HG03442 (cell line): Measurements from ENCODE around the gene KIF5A.

Experiments used
- ATAC-seq: cut with Tn5 transposase; IDR thresholded peaks from one replicate; pipeline ENCODE4 v1.9.1; 2021; ENCODE audit warnings: mild to moderate bottlenecking, moderate library complexity; ENCODE audit not compliant: unreplicated experiment

KIF5A gene

GRCh38 chr12:57519796-57520052 lies 30.1 kb upstream of the KIF5A start:
- ATAC-seq: no peak

GRCh38 chr12:57520053-57520818 lies 29.6 kb upstream of the KIF5A start, which contains the start of gene DDIT3:
Gene DDIT3, minus strand, starts transcription at chr12:57520514. Its CDS starts 3,108 bp downstream, at chr12:57517406.
- peak; percentile 66 for ATAC-seq

- ATAC-seq: no peak
These were observed 28.3 kb upstream of the KIF5A start for GRCh38 chr12:57521525-57522010.

- peak; percentile 36 for ATAC-seq
These were observed 27.6 kb upstream of the KIF5A start, which contains the start of gene MBD6 for GRCh38 chr12:57522011-57522886. Gene MBD6, plus strand, starts transcription at chr12:57522824. Its CDS starts 1,480 bp downstream, at chr12:57524304.

- ATAC-seq: no peak
These were observed 26.7 kb upstream of the KIF5A start for GRCh38 chr12:57522887-57523705.

- no peak for ATAC-seq
These were observed 25.9 kb upstream of the KIF5A start for GRCh38 chr12:57523706-57524614.

- ATAC-seq: no peak
These were observed 24.8 kb upstream of the KIF5A start for GRCh38 chr12:57524814-57525614.

GRCh38 chr12:57525615-57526383 lies 24.0 kb upstream of the KIF5A start:
- no peak for ATAC-seq

GRCh38 chr12:57526477-57527126 lies 23.2 kb upstream of the KIF5A start:
- no peak for ATAC-seq

GRCh38 chr12:57527184-57527583 lies 22.7 kb upstream of the KIF5A start:
- no peak for ATAC-seq

- no peak for ATAC-seq
These were observed 21.7 kb upstream of the KIF5A start for GRCh38 chr12:57528176-57528575.

- no peak for ATAC-seq
These were observed 20.9 kb upstream of the KIF5A start for GRCh38 chr12:57528831-57529555.

- ATAC-seq: no peak
These were observed 20.0 kb upstream of the KIF5A start for GRCh38 chr12:57529831-57530230.

GRCh38 chr12:57530396-57531142 lies 19.3 kb upstream of the KIF5A start:
- no peak for ATAC-seq

GRCh38 chr12:57531836-57532235 lies 18.0 kb upstream of the KIF5A start:
- ATAC-seq: no peak

- ATAC-seq: no peak
These were observed 16.7 kb upstream of the KIF5A start for GRCh38 chr12:57533108-57533507.

- no peak for ATAC-seq
These were observed 15.6 kb upstream of the KIF5A start for GRCh38 chr12:57534250-57534649.
